ENCODE data around the gene SESN3.

The SESN3 gene

DNA sequence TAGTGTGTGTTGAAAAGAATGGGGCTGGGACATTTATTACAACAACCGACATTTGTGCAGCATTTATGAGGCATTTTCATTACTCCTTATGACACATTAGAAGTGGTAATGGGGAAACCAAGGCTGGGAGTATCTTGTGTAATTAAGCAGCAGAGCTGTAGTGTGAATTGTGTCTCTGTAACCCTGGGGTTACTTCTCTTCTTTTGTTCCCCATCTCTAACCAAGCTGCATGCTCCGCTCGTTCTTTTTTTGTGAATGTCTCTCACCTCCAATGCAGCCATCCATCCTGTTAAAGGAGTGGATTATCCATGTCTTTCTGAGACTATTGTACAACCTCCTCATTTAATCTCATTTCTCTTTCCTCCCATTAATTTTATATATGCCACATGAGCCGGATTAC is 75.6 kb downstream of the SESN3 start:
- TF ChIP-seq NFIC (IDR thresholded peaks at IDR 0.05) (no peak), YY1 (IDR thresholded peaks at IDR 0.05; ENCODE audit: low read depth) (no peak), TEAD4 (IDR thresholded peaks at IDR 0.05) (no peak), EGR1 (IDR thresholded peaks at IDR 0.05) (no peak), TAF1 (IDR thresholded peaks at IDR 0.05; ENCODE audit: low read depth) (no peak), CREB1 (IDR thresholded peaks at IDR 0.05; ENCODE audit: low read depth) (no peak), FOXM1 (IDR thresholded peaks at IDR 0.05; ENCODE audit: borderline replicate concordance, low read depth) (no peak), ZBTB7A (IDR thresholded peaks at IDR 0.05; ENCODE audit: low read depth) (no peak)
- TF ChIP-seq, protein P1, sequence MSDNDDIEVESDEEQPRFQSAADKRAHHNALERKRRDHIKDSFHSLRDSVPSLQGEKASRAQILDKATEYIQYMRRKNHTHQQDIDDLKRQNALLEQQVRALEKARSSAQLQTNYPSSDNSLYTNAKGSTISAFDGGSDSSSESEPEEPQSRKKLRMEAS (IDR thresholded peaks at IDR 0.05): no peak
- TF ChIP-seq, protein P2, sequence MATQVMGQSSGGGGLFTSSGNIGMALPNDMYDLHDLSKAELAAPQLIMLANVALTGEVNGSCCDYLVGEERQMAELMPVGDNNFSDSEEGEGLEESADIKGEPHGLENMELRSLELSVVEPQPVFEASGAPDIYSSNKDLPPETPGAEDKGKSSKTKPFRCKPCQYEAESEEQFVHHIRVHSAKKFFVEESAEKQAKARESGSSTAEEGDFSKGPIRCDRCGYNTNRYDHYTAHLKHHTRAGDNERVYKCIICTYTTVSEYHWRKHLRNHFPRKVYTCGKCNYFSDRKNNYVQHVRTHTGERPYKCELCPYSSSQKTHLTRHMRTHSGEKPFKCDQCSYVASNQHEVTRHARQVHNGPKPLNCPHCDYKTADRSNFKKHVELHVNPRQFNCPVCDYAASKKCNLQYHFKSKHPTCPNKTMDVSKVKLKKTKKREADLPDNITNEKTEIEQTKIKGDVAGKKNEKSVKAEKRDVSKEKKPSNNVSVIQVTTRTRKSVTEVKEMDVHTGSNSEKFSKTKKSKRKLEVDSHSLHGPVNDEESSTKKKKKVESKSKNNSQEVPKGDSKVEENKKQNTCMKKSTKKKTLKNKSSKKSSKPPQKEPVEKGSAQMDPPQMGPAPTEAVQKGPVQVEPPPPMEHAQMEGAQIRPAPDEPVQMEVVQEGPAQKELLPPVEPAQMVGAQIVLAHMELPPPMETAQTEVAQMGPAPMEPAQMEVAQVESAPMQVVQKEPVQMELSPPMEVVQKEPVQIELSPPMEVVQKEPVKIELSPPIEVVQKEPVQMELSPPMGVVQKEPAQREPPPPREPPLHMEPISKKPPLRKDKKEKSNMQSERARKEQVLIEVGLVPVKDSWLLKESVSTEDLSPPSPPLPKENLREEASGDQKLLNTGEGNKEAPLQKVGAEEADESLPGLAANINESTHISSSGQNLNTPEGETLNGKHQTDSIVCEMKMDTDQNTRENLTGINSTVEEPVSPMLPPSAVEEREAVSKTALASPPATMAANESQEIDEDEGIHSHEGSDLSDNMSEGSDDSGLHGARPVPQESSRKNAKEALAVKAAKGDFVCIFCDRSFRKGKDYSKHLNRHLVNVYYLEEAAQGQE (IDR thresholded peaks at IDR 0.05; ENCODE audit: low read depth): no peak
- TF ChIP-seq, protein P3, sequence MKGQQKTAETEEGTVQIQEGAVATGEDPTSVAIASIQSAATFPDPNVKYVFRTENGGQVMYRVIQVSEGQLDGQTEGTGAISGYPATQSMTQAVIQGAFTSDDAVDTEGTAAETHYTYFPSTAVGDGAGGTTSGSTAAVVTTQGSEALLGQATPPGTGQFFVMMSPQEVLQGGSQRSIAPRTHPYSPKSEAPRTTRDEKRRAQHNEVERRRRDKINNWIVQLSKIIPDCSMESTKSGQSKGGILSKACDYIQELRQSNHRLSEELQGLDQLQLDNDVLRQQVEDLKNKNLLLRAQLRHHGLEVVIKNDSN (IDR thresholded peaks at IDR 0.05): no peak

DNA sequence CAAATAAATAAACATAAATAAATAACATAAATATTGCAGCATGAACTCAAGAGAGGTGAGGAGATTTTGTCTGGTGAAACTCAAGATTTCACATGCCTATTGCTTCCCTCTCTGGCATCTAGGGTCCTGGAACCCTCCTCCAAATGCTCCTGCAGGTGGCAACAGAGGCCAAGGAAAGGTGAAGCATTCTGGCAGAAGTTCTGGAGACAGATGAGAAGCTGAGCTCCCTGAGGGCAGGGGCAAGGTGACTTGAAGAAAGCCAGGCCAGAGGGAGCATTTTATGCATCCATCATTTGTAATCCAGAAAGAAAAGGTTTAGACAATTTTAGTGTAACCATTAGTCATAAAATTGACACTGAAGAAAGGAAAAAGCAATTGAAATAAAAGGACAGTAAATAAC is 76.5 kb downstream of the SESN3 start:
- no peak for TF ChIP-seq CEBPB (IDR thresholded peaks at IDR 0.05)
- TF ChIP-seq EGR1 (IDR thresholded peaks at IDR 0.05): no peak
- TF ChIP-seq RAD21 (IDR thresholded peaks at IDR 0.05; ENCODE audit: low read depth): peak; percentile 97
- TF ChIP-seq EP300 (IDR thresholded peaks at IDR 0.05; ENCODE audit: borderline replicate concordance): no peak

DNA sequence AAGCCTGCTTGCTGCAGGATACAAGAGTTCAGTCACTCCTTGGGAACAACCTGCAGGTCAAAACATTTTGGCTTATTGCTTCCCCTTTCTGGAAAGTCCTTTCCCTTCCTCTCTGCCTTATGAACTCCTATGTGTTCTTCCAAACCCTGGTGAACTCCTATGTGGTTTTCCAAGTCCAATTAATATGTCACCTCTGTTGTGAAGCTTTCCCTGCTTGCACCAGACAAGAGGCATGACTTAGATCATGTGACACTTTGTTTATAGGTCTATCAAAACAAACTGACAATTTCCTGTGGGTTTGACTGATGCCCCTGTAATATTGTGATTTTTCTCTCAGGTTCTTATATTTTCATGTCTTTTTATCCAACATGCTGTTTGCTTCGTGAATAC is 77.2 kb downstream of the SESN3 start:
- TF ChIP-seq, protein P1 (IDR thresholded peaks at IDR 0.05): no peak

DNA sequence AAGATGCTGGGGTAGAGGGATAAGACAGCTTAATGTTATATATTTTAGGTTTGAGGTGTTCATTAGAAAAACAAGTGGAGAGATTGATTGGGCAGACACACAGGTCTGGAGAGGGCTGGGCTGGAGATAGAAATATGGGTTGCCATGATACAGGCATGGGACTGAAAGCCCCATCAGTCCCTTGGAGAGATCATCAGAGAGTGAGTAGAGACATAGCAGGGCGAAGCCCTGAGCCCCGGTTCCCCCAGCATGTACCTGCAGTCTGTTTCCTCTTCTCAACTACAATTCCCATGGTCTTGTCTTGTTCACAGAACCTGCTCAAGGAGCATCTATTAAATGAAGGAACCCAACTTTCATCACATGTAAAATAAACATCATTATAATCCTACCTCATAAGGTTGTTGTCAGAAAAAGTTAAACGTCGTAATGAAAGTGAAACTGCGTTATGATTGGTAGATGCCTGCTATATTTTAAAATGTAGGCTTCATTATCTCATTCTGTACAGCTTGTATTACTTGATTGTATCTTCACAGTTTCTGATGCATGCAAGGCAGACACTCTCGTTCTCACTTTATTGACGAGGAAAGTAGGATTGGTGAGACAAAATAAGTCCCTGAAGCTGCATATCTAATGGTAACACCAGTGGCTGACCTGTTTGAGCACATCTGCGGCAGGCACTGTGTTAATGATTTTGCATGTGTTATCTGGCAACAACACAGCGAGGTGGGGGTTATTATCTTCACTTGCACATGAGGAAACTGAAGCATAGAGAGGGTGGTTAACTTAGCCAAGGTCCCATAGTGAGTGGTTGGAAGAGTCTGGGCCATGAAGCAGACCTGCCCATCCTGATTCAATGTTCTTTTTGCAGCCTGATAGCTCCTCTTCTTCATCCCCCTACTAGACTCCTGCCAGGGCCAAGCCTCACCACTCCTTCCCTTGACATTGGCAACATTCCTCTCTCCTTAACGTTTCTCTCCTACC is 77.8 kb downstream of the SESN3 start:
- TF ChIP-seq, protein P3 (IDR thresholded peaks at IDR 0.05): no peak
- TF ChIP-seq NFIC (IDR thresholded peaks at IDR 0.05) (no peak), EGR1 (IDR thresholded peaks at IDR 0.05) (no peak), CREB1 (IDR thresholded peaks at IDR 0.05; ENCODE audit: low read depth) (no peak), RAD21 (IDR thresholded peaks at IDR 0.05; ENCODE audit: low read depth) (no peak), TCF12 (IDR thresholded peaks at IDR 0.05; ENCODE audit: low read depth) (no peak), TEAD4 (IDR thresholded peaks at IDR 0.05) (no peak), ZBTB7A (IDR thresholded peaks at IDR 0.05; ENCODE audit: low read depth) (no peak), CEBPB (IDR thresholded peaks at IDR 0.05) (no peak), TAF1 (IDR thresholded peaks at IDR 0.05; ENCODE audit: low read depth) (no peak), YY1 (IDR thresholded peaks at IDR 0.05; ENCODE audit: low read depth) (no peak), FOXM1 (IDR thresholded peaks at IDR 0.05; ENCODE audit: borderline replicate concordance, low read depth) (no peak), EP300 (IDR thresholded peaks at IDR 0.05; ENCODE audit: borderline replicate concordance) (no peak)
- TF ChIP-seq, protein P2 (IDR thresholded peaks at IDR 0.05; ENCODE audit: low read depth): no peak
- TF ChIP-seq, protein P1 (IDR thresholded peaks at IDR 0.05): no peak

DNA sequence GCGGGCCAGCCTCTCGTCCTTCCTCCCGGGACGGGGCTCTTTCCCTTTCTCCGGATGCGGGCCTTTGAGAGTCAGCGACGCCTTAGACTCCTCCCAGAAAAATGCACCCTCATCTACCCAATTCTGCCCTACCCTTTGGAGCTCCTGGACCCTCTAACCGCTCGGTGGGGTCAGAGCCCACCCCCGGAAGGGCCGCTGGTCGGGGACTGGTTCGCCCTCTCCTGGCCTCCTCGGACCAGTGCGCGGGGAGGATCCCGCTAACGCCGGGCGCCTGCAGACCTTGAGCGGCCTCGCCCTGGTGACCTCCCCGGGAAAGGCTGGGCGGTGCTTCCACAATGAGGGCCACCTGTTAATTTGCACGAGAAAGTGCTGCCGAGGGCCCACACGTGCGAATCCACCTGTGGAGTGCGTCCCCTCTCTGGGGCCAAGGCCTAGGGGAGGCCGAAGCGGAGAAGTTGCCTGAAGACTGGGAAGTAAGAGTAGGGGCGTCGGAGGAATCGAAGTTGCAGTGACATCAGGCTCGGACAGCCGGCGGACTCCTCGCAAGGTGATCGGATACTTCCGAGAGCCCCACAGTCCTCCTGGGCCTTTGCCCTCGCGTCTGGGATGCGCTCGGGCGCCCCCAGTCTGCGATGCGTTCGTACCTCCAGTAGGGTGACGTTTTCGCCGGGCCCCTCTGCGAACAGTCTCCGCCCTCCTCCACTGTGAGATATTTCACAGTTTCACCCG is 79.9 kb downstream of the SESN3 start:
- TF ChIP-seq CREB1 (IDR thresholded peaks at IDR 0.05; ENCODE audit: low read depth) (no peak), EP300 (IDR thresholded peaks at IDR 0.05; ENCODE audit: borderline replicate concordance) (no peak), CEBPB (IDR thresholded peaks at IDR 0.05) (no peak)
- TF ChIP-seq, protein P1 (IDR thresholded peaks at IDR 0.05): no peak
- TF ChIP-seq, protein P3 (IDR thresholded peaks at IDR 0.05): no peak

All from Ishikawa (cell line).